ENCODE data around the gene FSCB.
"Not testable (repeated sequence)": the region's sequence is repeated elsewhere in the genome, so short reads cannot be mapped to it uniquely, and the experiment has no call there.

DNA sequence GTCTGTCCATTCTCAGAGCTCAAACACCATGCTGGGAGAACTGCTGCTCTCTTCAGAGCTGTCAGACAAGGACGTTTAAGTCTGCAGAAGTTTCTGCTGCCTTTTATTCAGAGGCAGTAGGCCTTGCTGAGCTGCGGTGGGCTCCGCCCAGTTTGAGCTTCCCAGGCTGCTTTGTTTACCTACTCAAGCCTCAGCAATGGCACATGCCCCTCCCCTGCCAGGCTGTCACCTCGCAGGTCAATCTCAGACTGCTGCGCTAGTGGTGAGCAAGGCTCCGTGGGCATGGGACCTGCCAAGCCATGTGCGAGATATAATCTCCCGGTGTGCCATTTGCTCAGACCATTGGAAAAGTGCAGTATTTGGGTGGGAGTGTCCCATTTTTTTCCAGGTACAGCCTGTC, 8.6 kb upstream of the FSCB start:
- TF ChIP-seq EP300 (IDR thresholded peaks at IDR 0.05); POLR2A (IDR thresholded peaks at IDR 0.05; ENCODE audit: low read depth); POLR2AphosphoS5 (IDR thresholded peaks at IDR 0.05): not testable (repeated sequence)
- TF ChIP-seq, protein P1, sequence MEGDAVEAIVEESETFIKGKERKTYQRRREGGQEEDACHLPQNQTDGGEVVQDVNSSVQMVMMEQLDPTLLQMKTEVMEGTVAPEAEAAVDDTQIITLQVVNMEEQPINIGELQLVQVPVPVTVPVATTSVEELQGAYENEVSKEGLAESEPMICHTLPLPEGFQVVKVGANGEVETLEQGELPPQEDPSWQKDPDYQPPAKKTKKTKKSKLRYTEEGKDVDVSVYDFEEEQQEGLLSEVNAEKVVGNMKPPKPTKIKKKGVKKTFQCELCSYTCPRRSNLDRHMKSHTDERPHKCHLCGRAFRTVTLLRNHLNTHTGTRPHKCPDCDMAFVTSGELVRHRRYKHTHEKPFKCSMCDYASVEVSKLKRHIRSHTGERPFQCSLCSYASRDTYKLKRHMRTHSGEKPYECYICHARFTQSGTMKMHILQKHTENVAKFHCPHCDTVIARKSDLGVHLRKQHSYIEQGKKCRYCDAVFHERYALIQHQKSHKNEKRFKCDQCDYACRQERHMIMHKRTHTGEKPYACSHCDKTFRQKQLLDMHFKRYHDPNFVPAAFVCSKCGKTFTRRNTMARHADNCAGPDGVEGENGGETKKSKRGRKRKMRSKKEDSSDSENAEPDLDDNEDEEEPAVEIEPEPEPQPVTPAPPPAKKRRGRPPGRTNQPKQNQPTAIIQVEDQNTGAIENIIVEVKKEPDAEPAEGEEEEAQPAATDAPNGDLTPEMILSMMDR (IDR thresholded peaks at IDR 0.05) = not testable (repeated sequence)

Measured in esophagus muscularis mucosa (tissue), 4 donors.